Hematopoietic multipotent progenitor cell treated with erythropoietin and hydrocortisone succinate and interleukin-3 and kit ligand, for 4 days (in vitro differentiated cells): Measurements from ENCODE around the gene TSPAN9.
"Not testable (repeated sequence)": the region's sequence is repeated elsewhere in the genome, so short reads cannot be mapped to it uniquely, and the experiment has no call there.

Source experiments
- DNase-seq: peaks from one replicate; pipeline ENCODE4 v3.0.0-alpha.2; 2015

The TSPAN9 gene

GRCh38 chr12:3045494-3045893 lies 31.7 kb upstream of the TSPAN9 start:
- no peak for DNase-seq

- no peak for DNase-seq
These were observed 31.2 kb upstream of the TSPAN9 start for GRCh38 chr12:3045989-3046388.

GRCh38 chr12:3046441-3047200 lies 30.6 kb upstream of the TSPAN9 start:
- no peak for DNase-seq

- DNase-seq, result no peak
These were observed 29.2 kb upstream of the TSPAN9 start for GRCh38 chr12:3047961-3048360.

GRCh38 chr12:3048540-3048939 lies 28.6 kb upstream of the TSPAN9 start:
- no peak for DNase-seq

- DNase-seq, result no peak
These were observed 28.0 kb upstream of the TSPAN9 start for GRCh38 chr12:3049176-3049575.

- DNase-seq, result peak; percentile 9
These were observed 27.4 kb upstream of the TSPAN9 start for GRCh38 chr12:3049611-3050249.

- no peak for DNase-seq
These were observed 22.8 kb upstream of the TSPAN9 start for GRCh38 chr12:3054374-3054773.

- DNase-seq, result no peak
These were observed 22.0 kb upstream of the TSPAN9 start for GRCh38 chr12:3055026-3055703.

GRCh38 chr12:3055704-3056467 lies 21.3 kb upstream of the TSPAN9 start:
- DNase-seq, result no peak

- DNase-seq, result no peak
These were observed 16.1 kb upstream of the TSPAN9 start for GRCh38 chr12:3061059-3061458.

- no peak for DNase-seq
These were observed 15.5 kb upstream of the TSPAN9 start for GRCh38 chr12:3061501-3062215.

- DNase-seq, result no peak
These were observed 11.9 kb upstream of the TSPAN9 start for GRCh38 chr12:3065300-3065699.

GRCh38 chr12:3065846-3066245 lies 11.3 kb upstream of the TSPAN9 start:
- not testable (repeated sequence) for DNase-seq

- DNase-seq, result no peak
These were observed 7.5 kb upstream of the TSPAN9 start for GRCh38 chr12:3069714-3070113.

- no peak for DNase-seq
These were observed 6.1 kb upstream of the TSPAN9 start for GRCh38 chr12:3071107-3071506.

GRCh38 chr12:3071710-3072109 lies 5.5 kb upstream of the TSPAN9 start:
- DNase-seq, result no peak

GRCh38 chr12:3073438-3074250 lies 3.5 kb upstream of the TSPAN9 start:
- DNase-seq, result peak; percentile 91

- no peak for DNase-seq
These were observed 1.9 kb upstream of the TSPAN9 start for GRCh38 chr12:3075315-3075714.

GRCh38 chr12:3077572-3078081 lies 448 bp downstream of the TSPAN9 start:
- DNase-seq, result peak; percentile 25

GRCh38 chr12:3078086-3078820 lies 1.1 kb downstream of the TSPAN9 start:
- DNase-seq, result no peak
